NB4 (cell line): ENCODE measurements around the gene SP6.

Experiments used
- DNase-seq: peaks from one replicate; pipeline ENCODE4 v3.0.0; 2010; ENCODE audit warnings: low read depth
- H3K4me3 ChIP-seq: one replicate; pipeline ENCODE4 v1.5.1; 2011; ENCODE audit warnings: mild to moderate bottlenecking, low read depth, low read length, moderate library complexity
- MYC ChIP-seq: IDR thresholded peaks from 2 replicates; pipeline ENCODE4 v1.6.1; 2011; ENCODE audit warnings: low read depth, low read length
- POLR2A ChIP-seq: IDR thresholded peaks from 2 replicates; pipeline ENCODE4 v1.6.1; 2011; ENCODE audit warnings: mild to moderate bottlenecking; ENCODE audit not compliant: insufficient read length; ENCODE audit errors: extremely low read depth
- TF ChIP-seq, protein P1 (sequence below): IDR thresholded peaks from 2 replicates; pipeline ENCODE4 v1.6.1; 2011; ENCODE audit warnings: low read depth, low read length
- TF ChIP-seq, protein P2 (sequence below): IDR thresholded peaks from one replicate; pipeline ENCODE4 v1.5.1; 2012; ENCODE audit warnings: low read depth, low read length

Gene SP6

DNA sequence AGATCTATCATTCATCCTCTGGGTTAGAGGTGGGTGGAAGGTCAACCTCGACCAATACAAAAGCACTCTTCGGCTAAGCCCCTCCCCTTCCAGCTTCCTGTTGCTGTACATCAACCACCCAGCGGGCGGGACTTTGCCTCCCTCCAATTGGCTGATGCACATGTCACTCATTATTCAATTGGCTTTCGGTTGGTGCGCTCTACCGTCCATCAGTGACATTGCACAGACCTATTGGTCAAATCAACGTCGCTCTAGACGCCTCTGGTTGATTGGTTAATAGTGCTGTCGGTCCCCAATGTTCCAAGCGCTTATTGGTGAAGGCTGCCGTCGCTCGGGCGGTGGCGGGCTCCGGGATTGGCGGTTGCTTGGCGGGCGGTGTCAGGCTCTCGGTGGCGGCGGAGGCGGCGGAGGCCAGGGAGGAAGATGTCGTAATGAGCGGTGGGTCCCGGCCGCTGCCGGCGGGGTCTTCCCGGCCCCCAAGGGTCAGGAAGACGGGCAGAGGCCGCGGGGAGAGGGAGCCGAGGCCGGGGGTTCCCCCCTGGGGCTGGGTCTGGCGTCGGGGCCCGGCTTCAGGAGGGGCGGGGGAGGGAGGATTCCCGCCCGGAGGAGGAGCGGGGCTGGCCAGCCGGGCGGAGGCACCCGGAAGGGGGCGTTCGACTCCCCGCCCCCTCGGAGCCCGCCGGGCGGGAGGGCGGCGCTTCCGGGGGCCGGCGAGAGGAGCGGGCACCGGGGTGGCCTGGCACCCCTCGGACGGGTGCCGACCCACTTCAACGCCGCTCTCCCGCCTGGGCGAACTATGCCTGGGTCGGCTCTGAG, 45.1 kb upstream of the SP6 start, which contains the start of gene SP2:
Gene SP2, plus strand, starts transcription at position 381 of the 816 bp plus-strand sequence. Its CDS starts 51 bp downstream, at position 432.
- peak within 1 kb of the TSS; percentile 93 for H3K4me3 ChIP-seq
- TF ChIP-seq MYC (peak; percentile 52), POLR2A (peak; percentile 75)
- TF ChIP-seq, protein P1, sequence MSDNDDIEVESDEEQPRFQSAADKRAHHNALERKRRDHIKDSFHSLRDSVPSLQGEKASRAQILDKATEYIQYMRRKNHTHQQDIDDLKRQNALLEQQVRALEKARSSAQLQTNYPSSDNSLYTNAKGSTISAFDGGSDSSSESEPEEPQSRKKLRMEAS, result no peak
- DNase-seq, result peak; percentile 100

DNA sequence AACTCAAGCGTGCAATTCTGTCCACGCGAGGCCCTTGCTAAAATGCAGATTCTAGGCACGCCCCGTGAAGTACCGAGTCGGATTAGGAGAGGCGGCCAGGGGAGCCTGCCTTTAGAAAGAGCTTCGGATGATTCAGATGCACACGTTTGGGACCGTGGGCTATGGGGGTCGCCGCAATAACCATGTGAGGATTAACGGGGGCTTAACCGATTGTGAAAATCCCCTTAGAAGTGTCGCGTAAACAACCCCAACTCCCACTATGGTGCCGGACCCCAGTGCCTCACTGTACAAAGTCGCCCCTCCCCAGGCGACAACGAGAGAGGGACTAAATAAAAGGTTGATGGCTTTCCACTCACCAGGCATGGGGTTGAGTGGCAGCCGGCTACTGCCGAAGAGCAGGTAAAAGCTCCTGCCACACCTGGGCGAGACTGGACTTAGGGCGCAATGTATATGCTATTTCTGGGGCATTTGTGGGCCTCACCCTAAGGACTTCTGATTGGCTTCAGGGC, 44.4 kb upstream of the SP6 start:
- TF ChIP-seq, protein P2, sequence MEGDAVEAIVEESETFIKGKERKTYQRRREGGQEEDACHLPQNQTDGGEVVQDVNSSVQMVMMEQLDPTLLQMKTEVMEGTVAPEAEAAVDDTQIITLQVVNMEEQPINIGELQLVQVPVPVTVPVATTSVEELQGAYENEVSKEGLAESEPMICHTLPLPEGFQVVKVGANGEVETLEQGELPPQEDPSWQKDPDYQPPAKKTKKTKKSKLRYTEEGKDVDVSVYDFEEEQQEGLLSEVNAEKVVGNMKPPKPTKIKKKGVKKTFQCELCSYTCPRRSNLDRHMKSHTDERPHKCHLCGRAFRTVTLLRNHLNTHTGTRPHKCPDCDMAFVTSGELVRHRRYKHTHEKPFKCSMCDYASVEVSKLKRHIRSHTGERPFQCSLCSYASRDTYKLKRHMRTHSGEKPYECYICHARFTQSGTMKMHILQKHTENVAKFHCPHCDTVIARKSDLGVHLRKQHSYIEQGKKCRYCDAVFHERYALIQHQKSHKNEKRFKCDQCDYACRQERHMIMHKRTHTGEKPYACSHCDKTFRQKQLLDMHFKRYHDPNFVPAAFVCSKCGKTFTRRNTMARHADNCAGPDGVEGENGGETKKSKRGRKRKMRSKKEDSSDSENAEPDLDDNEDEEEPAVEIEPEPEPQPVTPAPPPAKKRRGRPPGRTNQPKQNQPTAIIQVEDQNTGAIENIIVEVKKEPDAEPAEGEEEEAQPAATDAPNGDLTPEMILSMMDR, result no peak
- TF ChIP-seq, protein P1, result no peak
- peak; percentile 39; the same call in 1 of the 2 replicates for TF ChIP-seq MYC
- TF ChIP-seq POLR2A, result peak; percentile 85
- DNase-seq, result peak; percentile 42
- H3K4me3 ChIP-seq, result peak overlapping the region; percentile 93

DNA sequence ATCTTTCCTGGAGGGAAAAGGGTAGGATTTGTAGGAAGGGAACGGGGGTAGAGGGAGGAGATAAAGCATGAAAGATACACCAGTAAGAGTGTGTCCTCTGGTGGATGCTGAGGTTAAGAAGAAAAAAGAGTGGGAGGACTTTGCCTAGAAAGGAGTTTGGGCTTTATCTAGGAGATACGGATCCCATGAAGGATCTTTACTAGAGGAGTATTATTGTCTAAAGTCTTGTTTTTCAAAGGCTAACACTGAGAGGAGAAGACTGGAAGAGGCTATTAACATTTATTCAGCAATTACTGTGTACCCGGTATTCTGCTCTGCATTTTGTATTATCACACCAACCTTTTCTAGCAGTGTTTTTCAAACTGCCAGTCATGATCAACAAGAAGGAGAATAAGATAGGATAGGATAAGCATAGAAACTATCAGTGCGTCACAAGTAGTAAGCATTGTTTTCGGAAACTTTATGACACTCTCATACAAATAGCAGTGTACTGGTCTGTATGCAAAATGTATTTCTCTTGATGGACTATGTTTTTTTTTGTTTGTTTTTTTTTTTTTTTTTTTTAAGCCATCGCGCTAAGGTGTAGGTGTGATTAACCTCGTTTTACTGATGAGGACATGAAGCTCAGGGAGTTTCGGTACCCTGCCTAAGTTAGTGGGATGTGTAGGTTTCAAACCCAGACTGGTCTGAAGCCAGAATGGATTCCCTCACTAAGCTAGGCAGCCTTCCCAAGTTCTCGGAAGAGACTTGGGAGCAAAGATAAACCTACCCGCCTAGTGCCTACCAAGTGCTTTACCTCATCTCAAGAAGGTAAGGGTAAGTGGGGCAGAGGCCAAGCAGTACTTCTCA, 43.8 kb upstream of the SP6 start:
- TF ChIP-seq, protein P2, result no peak
- no peak for TF ChIP-seq POLR2A
- DNase-seq, result no peak
- peak overlapping the region; percentile 93 for H3K4me3 ChIP-seq

DNA sequence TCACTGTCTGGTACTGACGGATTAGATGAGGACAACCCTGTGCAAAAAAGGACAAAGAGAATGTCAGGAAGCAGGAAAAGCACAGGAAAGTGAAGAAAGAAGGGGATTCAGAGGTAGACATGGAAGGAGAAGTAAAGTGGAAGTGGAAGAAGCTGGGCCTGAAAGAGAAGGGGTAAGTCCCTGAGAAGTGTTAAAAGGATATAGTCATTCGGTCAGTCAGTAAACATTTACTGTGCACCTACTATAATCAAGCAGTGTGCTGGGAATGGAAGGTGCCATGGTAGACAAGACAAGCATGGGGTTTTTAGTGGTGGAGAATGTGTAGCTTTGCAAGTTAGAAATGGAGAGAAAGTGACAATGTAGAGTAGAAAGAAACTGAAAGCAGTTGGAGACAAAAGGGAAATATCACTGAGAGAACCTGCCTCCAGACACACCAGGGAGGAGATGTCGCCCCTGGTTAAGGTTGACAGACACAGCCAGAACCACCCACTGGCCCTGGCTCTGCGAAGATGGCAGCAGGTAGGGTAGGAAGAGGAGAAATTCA, 40.7 kb upstream of the SP6 start:
- no peak overlapping the region for H3K4me3 ChIP-seq
- DNase-seq, result no peak
- no peak for TF ChIP-seq POLR2A
- TF ChIP-seq, protein P1, result no peak
- TF ChIP-seq, protein P2, result no peak
- TF ChIP-seq MYC, result no peak

DNA sequence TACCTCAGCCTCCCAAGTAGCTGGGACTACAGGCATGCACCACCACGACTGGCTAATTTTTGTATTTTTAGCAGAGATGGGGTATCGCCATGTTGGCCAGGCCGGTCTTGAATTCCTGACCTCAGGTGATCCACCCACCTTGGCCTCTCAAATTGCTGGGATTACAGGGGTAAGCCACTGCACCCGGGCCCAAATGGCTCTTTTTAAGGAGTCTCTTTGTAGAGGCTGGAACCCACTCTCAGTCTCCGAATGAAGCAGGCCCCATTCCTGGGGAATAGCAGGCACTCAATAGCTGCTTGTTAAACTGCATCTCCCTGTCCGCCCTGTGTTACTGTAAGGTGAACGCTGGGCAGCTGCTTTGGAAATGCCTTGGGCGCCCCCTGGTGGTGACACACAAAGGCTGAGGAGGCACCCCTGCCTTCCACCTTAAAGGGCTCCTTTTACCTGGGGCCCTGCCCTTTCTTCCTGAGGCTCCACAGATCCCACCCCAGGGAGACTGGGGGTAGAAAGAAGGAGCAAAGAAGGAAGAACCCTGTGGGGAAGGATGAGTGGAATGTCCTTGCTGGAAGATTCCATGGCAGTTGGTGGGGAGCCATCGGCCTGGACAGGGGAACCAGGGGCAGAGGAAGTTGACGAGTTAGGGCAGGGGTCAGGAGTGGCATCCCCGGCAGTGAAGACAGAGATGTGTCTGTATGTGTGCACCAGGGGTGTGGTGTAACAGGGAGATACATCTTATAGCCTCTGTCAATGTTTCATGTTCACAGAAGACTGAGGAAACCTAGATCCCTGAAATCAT, 39.0 kb upstream of the SP6 start:
- TF ChIP-seq, protein P1, result peak; percentile 45; the same call in 1 of the 2 replicates
- no peak for TF ChIP-seq POLR2A
- TF ChIP-seq, protein P2, result peak; percentile 90
- DNase-seq, result peak; percentile 83

More for the DNA sequence above, 39.0 kb upstream of the SP6 start:
- H3K4me3 ChIP-seq, result no peak overlapping the region
